ENCODE data around the gene UBAP1L.
"Not testable (repeated sequence)": the region's sequence is repeated elsewhere in the genome, so short reads cannot be mapped to it uniquely, and the experiment has no call there.

The UBAP1L gene

GRCh38 chr15:65054333-65055200 lies 60.4 kb downstream of the UBAP1L start:
- DNase-seq (peak; percentile 60 to 64), ATAC-seq (peak; percentile 64)
- Mint-ChIP-seq H3K4me1 (peaks cover 16% of the 10 kb centered on the region), H3K4me3 (no peak overlapping the region), H3K27me3 (peaks cover 6% of the 10 kb centered on the region), H3K27ac (peak overlapping the region in 1 of 2 donors; percentile 54), H3K9me3 (no peaks in the 10 kb centered on the region)

GRCh38 chr15:65052956-65053355 lies 62.0 kb downstream of the UBAP1L start:
- no peak overlapping the region for H3K4me3 Mint-ChIP-seq
- no peak overlapping the region for H3K27ac Mint-ChIP-seq
- no peaks in the 10 kb centered on the region for H3K9me3 Mint-ChIP-seq
- H3K4me1 Mint-ChIP-seq = peaks cover 23% of the 10 kb centered on the region
- ATAC-seq (no peak), DNase-seq (no peak)
- H3K27me3 Mint-ChIP-seq = peaks cover 6% of the 10 kb centered on the region

GRCh38 chr15:65051266-65051665 lies 63.7 kb downstream of the UBAP1L start:
- H3K27ac Mint-ChIP-seq = no peak overlapping the region
- no peaks in the 10 kb centered on the region for H3K9me3 Mint-ChIP-seq
- H3K4me3 Mint-ChIP-seq = no peak overlapping the region
- peaks cover 6% of the 10 kb centered on the region for H3K27me3 Mint-ChIP-seq
- ATAC-seq (no peak), DNase-seq (no peak)
- peaks cover 23% of the 10 kb centered on the region for H3K4me1 Mint-ChIP-seq

GRCh38 chr15:65050270-65050669 lies 64.7 kb downstream of the UBAP1L start:
- H3K27ac Mint-ChIP-seq = no peak overlapping the region
- peaks cover 6% of the 10 kb centered on the region for H3K27me3 Mint-ChIP-seq
- no peak for ATAC-seq
- no peaks in the 10 kb centered on the region for H3K9me3 Mint-ChIP-seq
- H3K4me3 Mint-ChIP-seq = no peak overlapping the region
- peaks cover 17% of the 10 kb centered on the region for H3K4me1 Mint-ChIP-seq
- DNase-seq = no peak

- DNase-seq (peak; percentile 80 to 86), ATAC-seq (peak; percentile 98)
- Mint-ChIP-seq H3K9me3 (no peaks in the 10 kb centered on the region), H3K27me3 (peaks cover 6% of the 10 kb centered on the region), H3K4me1 (peaks cover 16% of the 10 kb centered on the region), H3K4me3 (peak overlapping the region; percentile 71 to 73), H3K27ac (peak overlapping the region in 1 of 2 donors; percentile 71)
Measured at GRCh38 chr15:65049418-65049840, 65.6 kb downstream of the UBAP1L start.

GRCh38 chr15:65048241-65048640 lies 66.8 kb downstream of the UBAP1L start:
- H3K27ac Mint-ChIP-seq = no peak overlapping the region
- H3K4me3 Mint-ChIP-seq = no peak overlapping the region
- DNase-seq = no peak
- peaks cover 6% of the 10 kb centered on the region for H3K27me3 Mint-ChIP-seq
- H3K4me1 Mint-ChIP-seq = peaks cover 16% of the 10 kb centered on the region
- no peak for ATAC-seq
- H3K9me3 Mint-ChIP-seq = no peaks in the 10 kb centered on the region

- ATAC-seq (no peak), DNase-seq (no peak)
- no peak within 1 kb of the TSS for H3K4me3 Mint-ChIP-seq
- no peak within 1 kb of the TSS for H3K27ac Mint-ChIP-seq
- no peaks in the 10 kb centered on the region for H3K27me3 Mint-ChIP-seq
- no peaks in the 10 kb centered on the region for H3K9me3 Mint-ChIP-seq
- H3K4me1 Mint-ChIP-seq = peaks cover 10% of the 10 kb centered on the region
Measured at GRCh38 chr15:65044724-65045481, 70.1 kb downstream of the UBAP1L start, which contains the start of gene SLC51B. TSS of gene SLC51B (plus strand) at chr15:65045387. CDS start at chr15:65050005, 4,618 bp downstream.

- not testable (repeated sequence) for ATAC-seq, H3K9me3 Mint-ChIP-seq
Measured at GRCh38 chr15:65044218-65044617, 70.8 kb downstream of the UBAP1L start.

GRCh38 chr15:65042776-65043327 lies 72.1 kb downstream of the UBAP1L start:
- Mint-ChIP-seq H3K4me1 (no peaks in the 10 kb centered on the region), H3K27me3 (no peaks in the 10 kb centered on the region), H3K9me3 (no peaks in the 10 kb centered on the region), H3K27ac (no peak overlapping the region), H3K4me3 (no peak overlapping the region)
- no peak for DNase-seq
- ATAC-seq = no peak

More at GRCh38 chr15:65044218-65044617, 70.8 kb downstream of the UBAP1L start:
- DNase-seq, H3K4me1 Mint-ChIP-seq, H3K4me3 Mint-ChIP-seq, H3K27me3 Mint-ChIP-seq: not testable (repeated sequence)
- peak overlapping the region in 1 of 2 donors; percentile 42 for H3K27ac Mint-ChIP-seq
